GM12873 (cell line): ENCODE measurements around the gene VAV2.

Experiments used
- CTCF ChIP-seq: IDR thresholded peaks from 2 replicates; pipeline ENCODE4 v1.5.1; 2012; ENCODE audit warnings: low read depth, mild to moderate bottlenecking, moderate library complexity, low read length, control low read depth; ENCODE audit not compliant: insufficient read depth; ENCODE audit errors: missing control alignments

Gene VAV2

DNA sequence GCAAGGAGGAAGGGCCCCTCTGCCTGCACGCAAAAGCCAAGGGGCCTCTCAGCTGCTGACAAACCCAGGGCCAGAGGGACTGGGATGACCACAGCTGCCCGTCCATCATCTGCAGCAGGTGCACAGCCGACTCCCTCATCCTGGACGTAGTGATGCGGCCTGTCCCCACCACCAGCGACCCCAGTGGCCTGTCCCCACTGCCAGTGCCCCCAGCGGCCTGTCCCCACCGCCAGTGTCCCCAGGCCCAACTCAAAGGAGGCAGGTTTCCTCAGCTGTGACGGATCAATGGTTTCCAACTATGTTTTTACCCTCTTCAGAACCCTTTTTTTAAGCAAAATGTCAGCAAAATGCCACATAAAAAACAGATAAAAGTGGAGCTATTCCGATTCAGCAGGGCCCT is 62.5 kb downstream of the VAV2 start:
- no peak for TF ChIP-seq CTCF

GRCh38 chr9:133928248-133928764 is 63.8 kb downstream of the VAV2 start:
- no peak for TF ChIP-seq CTCF

GRCh38 chr9:133927041-133927440 is 65.1 kb downstream of the VAV2 start:
- no peak for TF ChIP-seq CTCF

GRCh38 chr9:133926165-133926856 is 65.8 kb downstream of the VAV2 start:
- TF ChIP-seq CTCF: no peak

GRCh38 chr9:133924453-133924852 is 67.7 kb downstream of the VAV2 start:
- TF ChIP-seq CTCF: no peak

DNA sequence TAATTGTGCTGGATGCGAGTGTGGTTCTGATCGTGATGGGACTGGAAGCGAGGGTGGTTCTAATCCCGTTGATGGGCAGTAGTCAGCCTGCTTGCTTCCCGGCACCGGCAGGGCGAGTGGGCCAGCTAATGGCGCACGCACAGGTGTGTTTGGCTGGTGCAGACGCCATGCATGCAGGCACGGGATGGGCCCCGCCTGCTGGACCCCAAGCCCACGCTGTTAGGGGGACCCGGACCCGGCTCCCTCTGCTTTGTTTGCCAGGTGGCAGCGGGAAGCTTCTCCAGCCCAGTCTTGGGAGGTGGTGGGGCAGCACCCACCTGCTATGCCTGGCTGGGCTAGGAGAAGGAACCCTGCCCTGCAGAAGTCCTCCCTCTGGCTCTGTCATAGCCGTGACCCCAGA is 70.3 kb downstream of the VAV2 start:
- TF ChIP-seq CTCF: no peak

- TF ChIP-seq CTCF: no peak
These were observed 71.7 kb downstream of the VAV2 start for GRCh38 chr9:133920471-133920870.
